AG09319 (cell line): ENCODE results near the gene RGP1.

Experiments used
- DNase-seq: peaks from one replicate; pipeline ENCODE4 v3.0.0-alpha.2; 2010; ENCODE audit warnings: low read depth; ENCODE audit errors: extremely low read depth
- CTCF ChIP-seq: IDR thresholded peaks from 2 replicates; pipeline ENCODE4 v1.5.1; 2011; ENCODE audit warnings: low read depth, mild to moderate bottlenecking, inconsistent platforms, low read length, moderate library complexity

RGP1 gene

DNA sequence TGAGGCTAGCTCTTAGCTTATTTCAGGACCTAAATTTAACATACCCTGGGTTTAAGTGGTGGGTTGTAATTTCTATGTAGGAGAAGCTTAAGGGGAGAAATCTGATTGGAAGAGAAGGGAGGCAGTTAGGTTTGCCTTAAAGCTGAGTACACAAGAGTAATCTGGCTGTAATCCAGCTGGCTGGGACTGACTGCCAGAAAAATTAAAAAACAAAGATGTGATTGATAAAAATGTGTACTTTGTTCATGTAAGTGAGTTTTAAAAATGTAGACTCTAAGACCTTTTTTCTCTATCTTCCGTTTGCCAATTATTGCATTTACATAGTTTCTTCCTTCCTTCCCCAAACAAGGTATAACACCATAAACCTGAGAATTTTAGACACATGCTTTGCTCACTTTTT lies 22.4 kb downstream of the RGP1 start:
- DNase-seq: no peak
- no peak for TF ChIP-seq CTCF

DNA sequence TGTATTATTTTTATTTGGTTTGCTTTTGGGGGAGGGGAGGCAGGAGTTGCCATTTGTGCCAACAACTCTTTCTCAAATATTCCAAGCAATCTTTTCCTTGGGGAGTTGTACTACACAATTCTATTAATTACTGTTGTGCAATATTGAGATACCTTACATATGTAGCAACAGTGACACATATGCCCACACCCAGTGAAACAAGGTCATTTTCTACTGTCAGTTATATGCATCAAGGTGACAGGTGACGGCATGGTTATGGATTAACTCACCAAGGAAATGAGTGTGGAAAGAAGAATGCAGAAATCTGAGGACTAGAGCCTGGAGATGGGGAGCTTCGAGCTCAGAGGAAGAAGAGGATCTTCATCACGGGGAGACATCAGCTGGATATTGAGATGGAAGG lies 22.9 kb downstream of the RGP1 start:
- no peak for TF ChIP-seq CTCF
- no peak for DNase-seq

GRCh38 chr9:35774907-35775635 lies 26.0 kb downstream of the RGP1 start:
- no peak for TF ChIP-seq CTCF
- DNase-seq: no peak

DNA sequence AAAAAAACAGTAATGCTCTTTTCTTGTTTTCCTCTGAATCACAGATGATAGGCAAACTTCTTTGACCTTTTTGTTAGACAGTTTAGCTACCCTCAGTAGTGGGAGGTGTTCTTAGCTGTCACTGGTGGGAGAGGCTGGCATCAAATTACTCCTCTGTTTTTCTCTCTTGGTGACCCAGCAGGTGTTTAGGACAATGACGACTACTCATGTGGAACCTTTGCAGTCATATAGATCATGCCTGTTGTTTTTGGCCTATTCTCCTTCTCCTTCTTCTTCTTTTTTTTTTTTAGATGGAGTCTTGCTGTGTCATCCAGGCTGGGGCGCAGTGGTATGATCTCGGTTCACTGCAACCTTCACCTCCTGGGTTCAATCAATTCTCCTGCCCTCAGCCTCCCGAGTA lies 26.9 kb downstream of the RGP1 start:
- no peak for TF ChIP-seq CTCF
- no peak for DNase-seq

- DNase-seq: no peak
- TF ChIP-seq CTCF: no peak
These were observed 29.4 kb downstream of the RGP1 start for GRCh38 chr9:35778496-35778895.

- TF ChIP-seq CTCF: no peak
- DNase-seq: no peak
These were observed 32.0 kb downstream of the RGP1 start for GRCh38 chr9:35781066-35781465.

GRCh38 chr9:35783418-35783817 lies 34.3 kb downstream of the RGP1 start:
- no peak for TF ChIP-seq CTCF
- DNase-seq: no peak
